Liver (tissue), 9 donors: ENCODE data around the gene OR51G2. TPM values are rescaled to one million over a fixed set of nuclear protein-coding genes. Genes with fewer than 3 reads are reported as not detected.

Source experiments
- DNase-seq: peaks from one replicate; pipeline ENCODE4 v3.0.0-alpha.2; 2017; ENCODE audit warnings: low spot score
- H3K27ac ChIP-seq, 2 donors: one replicate each; pipeline ENCODE4 v1.7.0; 2013; ENCODE audit warnings: inconsistent platforms in 2 of 2, low read length in 2 of 2, control low read depth in 1 of 2, low read depth in 1 of 2, mild to moderate bottlenecking in 1 of 2
- H3K27me3 ChIP-seq, 4 donors: one replicate each; pipeline versions ENCODE4 v1.6.1 to v1.7.0; 2013; ENCODE audit warnings: low read length in 3 of 4, inconsistent platforms in 1 of 4, mild to moderate bottlenecking in 1 of 4, moderate library complexity in 1 of 4; ENCODE audit not compliant: control insufficient read depth in 4 of 4, insufficient read depth in 4 of 4
- H3K36me3 ChIP-seq, 4 donors: one replicate each; pipeline versions ENCODE4 v1.6.1 to v1.7.0; 2013; ENCODE audit warnings: low read length in 3 of 4, mild to moderate bottlenecking in 3 of 4, low read depth in 1 of 4, moderate library complexity in 1 of 4; ENCODE audit not compliant: control insufficient read depth in 4 of 4, insufficient read depth in 3 of 4
- H3K4me1 ChIP-seq, 4 donors: one replicate each; pipeline versions ENCODE4 v1.6.1 to v1.7.0; 2013; ENCODE audit warnings: low read length in 3 of 4, mild to moderate bottlenecking in 3 of 4, moderate library complexity in 1 of 4; ENCODE audit not compliant: control insufficient read depth in 4 of 4, insufficient read depth in 4 of 4
- H3K4me3 ChIP-seq, 3 donors: one replicate each; pipeline versions ENCODE4 v1.6.1 to v1.7.0; 2013; ENCODE audit warnings: low read length in 3 of 3, control low read depth in 1 of 3, low read depth in 1 of 3, mild to moderate bottlenecking in 1 of 3
- H3K9ac ChIP-seq, 2 donors: one replicate each; pipeline ENCODE4 v1.7.0; 2013; ENCODE audit warnings: low read length in 2 of 2, mild to moderate bottlenecking in 2 of 2, moderate library complexity in 2 of 2, control low read depth in 1 of 2, low read depth in 1 of 2
- H3K9me3 ChIP-seq, 4 donors: one replicate each; pipeline versions ENCODE4 v1.6.1 to v1.7.0; 2013; ENCODE audit warnings: low read length in 3 of 4; ENCODE audit not compliant: control insufficient read depth in 4 of 4
- CTCF ChIP-seq: fragments of 150-350 bp; IDR thresholded peaks from 2 replicates; pipeline ENCODE4 v1.5.1; 2017; ENCODE audit warnings: improper control_type of control experiment, low read depth, low read length; ENCODE audit not compliant: missing input control
- EGR1 ChIP-seq, 2 donors: IDR thresholded peaks; 2 replicates each; pipeline ENCODE4 v1.6.1; 2016 to 2018; ENCODE audit warnings: antibody characterized with exemption in 2 of 2, low read depth in 2 of 2
- FOXA1 ChIP-seq: IDR thresholded peaks from 2 replicates; pipeline ENCODE4 v1.6.1; 2016; ENCODE audit warnings: antibody characterized with exemption
- HNF4A ChIP-seq, 2 donors: conservative IDR thresholded peaks; 2 replicates each; pipeline ENCODE4 v1.6.1; 2016; ENCODE audit warnings: antibody characterized with exemption in 2 of 2, mild to moderate bottlenecking in 2 of 2
- HNF4G ChIP-seq: IDR thresholded peaks from 2 replicates; pipeline ENCODE4 v1.6.1; 2016; ENCODE audit warnings: antibody characterized with exemption
- JUND ChIP-seq, 2 donors: IDR thresholded peaks; 2 replicates each; pipeline ENCODE4 v1.6.1; 2016; ENCODE audit warnings: antibody characterized with exemption in 2 of 2
- MAX ChIP-seq: IDR thresholded peaks from 2 replicates; pipeline ENCODE4 v1.6.1; 2016; ENCODE audit warnings: antibody characterized with exemption
- NR2F2 ChIP-seq: IDR thresholded peaks from 2 replicates; pipeline ENCODE4 v1.6.1; 2016; ENCODE audit warnings: antibody characterized with exemption
- RAD21 ChIP-seq, 2 donors: IDR thresholded peaks; 2 replicates each; pipeline ENCODE4 v1.6.1; 2016; ENCODE audit warnings: antibody characterized with exemption in 2 of 2, mild to moderate bottlenecking in 2 of 2
- SP1 ChIP-seq: IDR thresholded peaks from 2 replicates; pipeline ENCODE4 v1.6.1; 2018; ENCODE audit warnings: antibody characterized with exemption, mild to moderate bottlenecking
- TAF1 ChIP-seq: conservative IDR thresholded peaks from 2 replicates; pipeline ENCODE4 v1.6.1; 2016; ENCODE audit warnings: antibody characterized with exemption, mild to moderate bottlenecking
- polyA plus RNA-seq, 2 donors: library from polyadenylated mRNA; stranded (reverse) in 1 of 2; unstranded in 1 of 2; fragments of 200-250 nt in 1 of 2; fragments of >200 nt in 1 of 2; fragmentation: Nextera tagmentation in 1 of 2; extraction: Ambion mirVana in 1 of 2; gene quantifications; one replicate each; pipeline versions ENCODE4 v1.2.1 to v1.2.3, GENCODE V29; 2013 to 2015
- total RNA-seq, 2 donors: library from RNA; depleted of rRNA; stranded (reverse); fragments of >200 nt; gene quantifications; one replicate each; pipeline ENCODE4 v1.2.3, GENCODE V29; 2014
- TF ChIP-seq, protein P1 (sequence below): IDR thresholded peaks from 2 replicates; pipeline ENCODE4 v1.6.1; 2016; ENCODE audit warnings: antibody characterized with exemption
- TF ChIP-seq, protein P2 (sequence below): IDR thresholded peaks from 2 replicates; pipeline ENCODE4 v1.6.1; 2016; ENCODE audit warnings: antibody characterized with exemption, mild to moderate bottlenecking
- TF ChIP-seq, protein P3 (sequence below): IDR thresholded peaks from 2 replicates; pipeline ENCODE4 v1.6.1; 2016; ENCODE audit warnings: antibody characterized with exemption
- donor health status: healthy.
- donor health status: healthy.
- donor health status: healthy.
- donor health status: healthy.
- donor health status: healthy.

Gene OR51G2
- total and polyA plus RNA-seq, 4 donors = not detected

GRCh38 chr11:4921796-4922195 lies 2.6 kb upstream of the OR51G2 start (continued):
- TF ChIP-seq, protein P1, sequence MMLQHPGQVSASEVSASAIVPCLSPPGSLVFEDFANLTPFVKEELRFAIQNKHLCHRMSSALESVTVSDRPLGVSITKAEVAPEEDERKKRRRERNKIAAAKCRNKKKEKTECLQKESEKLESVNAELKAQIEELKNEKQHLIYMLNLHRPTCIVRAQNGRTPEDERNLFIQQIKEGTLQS = no peak
- TF ChIP-seq CTCF = no peak
- TF ChIP-seq NR2F2 = no peak
- no peak for TF ChIP-seq EGR1 (IDR thresholded peaks at IDR 0.05; ENCODE audit: low read depth in 2 of 2)
- TF ChIP-seq FOXA1 = no peak
- no peak for TF ChIP-seq SP1
- TF ChIP-seq HNF4A (conservative IDR thresholded peaks at IDR 0.05) = no peak
- TF ChIP-seq MAX = no peak
- no peak for TF ChIP-seq RAD21 (IDR thresholded peaks at IDR 0.05)
- TF ChIP-seq JUND (IDR thresholded peaks at IDR 0.05) = no peak

GRCh38 chr11:4916581-4916980 lies 2.6 kb downstream of the OR51G2 start:
- peaks cover 0 to 6% (median 0%) of the 10 kb centered on the region in 4 donors for H3K27me3 ChIP-seq
- peaks cover 0 to 2% (median 0%) of the 10 kb centered on the region in 4 donors for H3K9me3 ChIP-seq
- TF ChIP-seq, protein P1 = no peak
- TF ChIP-seq NR2F2 = no peak
- no peak for TF ChIP-seq TAF1
- no peak overlapping the region for H3K4me3 ChIP-seq
- no peaks in the 10 kb centered on the region for H3K4me1 ChIP-seq
- H3K27ac ChIP-seq = no peak overlapping the region
- no peaks in the 10 kb centered on the region for H3K36me3 ChIP-seq
- no peak for DNase-seq
- H3K9ac ChIP-seq = no peak overlapping the region

DNA sequence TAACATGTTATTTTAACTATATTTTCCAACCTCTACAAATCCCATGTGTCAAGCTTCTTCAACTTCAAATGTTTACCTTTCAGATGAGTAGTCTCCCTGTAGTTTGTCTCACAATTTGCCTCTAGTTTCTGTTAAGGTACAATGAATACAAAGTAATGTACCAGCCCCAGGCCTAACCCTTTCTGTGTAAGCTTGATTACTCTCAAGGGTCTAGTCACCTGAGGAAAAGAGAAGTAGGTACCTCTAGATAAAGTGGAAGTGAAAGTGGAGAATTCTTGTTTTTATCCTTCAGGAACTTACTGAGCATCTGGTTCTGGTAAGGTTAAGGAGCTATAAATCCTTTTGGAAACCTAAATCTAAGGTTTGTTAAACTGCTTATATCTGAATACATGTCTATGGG lies 15.7 kb downstream of the OR51G2 start, which contains the start of gene OR51A7:
TSS of gene OR51A7 (plus strand) at position 300 of the 400 bp plus-strand sequence. CDS start 3,587 bp downstream, outside the sequence.
- no peak for DNase-seq
- no peak within 1 kb of the TSS for H3K9ac ChIP-seq
- no peak within 1 kb of the TSS for H3K4me3 ChIP-seq
- TF ChIP-seq TAF1 = no peak
- no peak for TF ChIP-seq NR2F2
- TF ChIP-seq, protein P2, sequence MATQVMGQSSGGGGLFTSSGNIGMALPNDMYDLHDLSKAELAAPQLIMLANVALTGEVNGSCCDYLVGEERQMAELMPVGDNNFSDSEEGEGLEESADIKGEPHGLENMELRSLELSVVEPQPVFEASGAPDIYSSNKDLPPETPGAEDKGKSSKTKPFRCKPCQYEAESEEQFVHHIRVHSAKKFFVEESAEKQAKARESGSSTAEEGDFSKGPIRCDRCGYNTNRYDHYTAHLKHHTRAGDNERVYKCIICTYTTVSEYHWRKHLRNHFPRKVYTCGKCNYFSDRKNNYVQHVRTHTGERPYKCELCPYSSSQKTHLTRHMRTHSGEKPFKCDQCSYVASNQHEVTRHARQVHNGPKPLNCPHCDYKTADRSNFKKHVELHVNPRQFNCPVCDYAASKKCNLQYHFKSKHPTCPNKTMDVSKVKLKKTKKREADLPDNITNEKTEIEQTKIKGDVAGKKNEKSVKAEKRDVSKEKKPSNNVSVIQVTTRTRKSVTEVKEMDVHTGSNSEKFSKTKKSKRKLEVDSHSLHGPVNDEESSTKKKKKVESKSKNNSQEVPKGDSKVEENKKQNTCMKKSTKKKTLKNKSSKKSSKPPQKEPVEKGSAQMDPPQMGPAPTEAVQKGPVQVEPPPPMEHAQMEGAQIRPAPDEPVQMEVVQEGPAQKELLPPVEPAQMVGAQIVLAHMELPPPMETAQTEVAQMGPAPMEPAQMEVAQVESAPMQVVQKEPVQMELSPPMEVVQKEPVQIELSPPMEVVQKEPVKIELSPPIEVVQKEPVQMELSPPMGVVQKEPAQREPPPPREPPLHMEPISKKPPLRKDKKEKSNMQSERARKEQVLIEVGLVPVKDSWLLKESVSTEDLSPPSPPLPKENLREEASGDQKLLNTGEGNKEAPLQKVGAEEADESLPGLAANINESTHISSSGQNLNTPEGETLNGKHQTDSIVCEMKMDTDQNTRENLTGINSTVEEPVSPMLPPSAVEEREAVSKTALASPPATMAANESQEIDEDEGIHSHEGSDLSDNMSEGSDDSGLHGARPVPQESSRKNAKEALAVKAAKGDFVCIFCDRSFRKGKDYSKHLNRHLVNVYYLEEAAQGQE = no peak
- TF ChIP-seq, protein P3, sequence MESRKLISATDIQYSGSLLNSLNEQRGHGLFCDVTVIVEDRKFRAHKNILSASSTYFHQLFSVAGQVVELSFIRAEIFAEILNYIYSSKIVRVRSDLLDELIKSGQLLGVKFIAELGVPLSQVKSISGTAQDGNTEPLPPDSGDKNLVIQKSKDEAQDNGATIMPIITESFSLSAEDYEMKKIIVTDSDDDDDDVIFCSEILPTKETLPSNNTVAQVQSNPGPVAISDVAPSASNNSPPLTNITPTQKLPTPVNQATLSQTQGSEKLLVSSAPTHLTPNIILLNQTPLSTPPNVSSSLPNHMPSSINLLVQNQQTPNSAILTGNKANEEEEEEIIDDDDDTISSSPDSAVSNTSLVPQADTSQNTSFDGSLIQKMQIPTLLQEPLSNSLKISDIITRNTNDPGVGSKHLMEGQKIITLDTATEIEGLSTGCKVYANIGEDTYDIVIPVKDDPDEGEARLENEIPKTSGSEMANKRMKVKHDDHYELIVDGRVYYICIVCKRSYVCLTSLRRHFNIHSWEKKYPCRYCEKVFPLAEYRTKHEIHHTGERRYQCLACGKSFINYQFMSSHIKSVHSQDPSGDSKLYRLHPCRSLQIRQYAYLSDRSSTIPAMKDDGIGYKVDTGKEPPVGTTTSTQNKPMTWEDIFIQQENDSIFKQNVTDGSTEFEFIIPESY = no peak
- no peak for TF ChIP-seq JUND (IDR thresholded peaks at IDR 0.05)
- no peak for TF ChIP-seq HNF4G
- H3K9me3 ChIP-seq = no peaks in the 10 kb centered on the region
- H3K36me3 ChIP-seq = no peaks in the 10 kb centered on the region
- no peaks in the 10 kb centered on the region for H3K4me1 ChIP-seq
- no peaks in the 10 kb centered on the region for H3K27me3 ChIP-seq
- H3K27ac ChIP-seq = no peak within 1 kb of the TSS
